Activated CD4-positive, CD25-positive, alpha-beta regulatory T cell treated with anti-CD3 and anti-CD28 coated beads, Interleukin-2, amount 50 U/mL, for 16 hours (primary cell): ENCODE results near the gene TDRD6.
"Not testable (repeated sequence)": the region's sequence is repeated elsewhere in the genome, so short reads cannot be mapped to it uniquely, and the experiment has no call there.

Experiments used
- DNase-seq: peaks from one replicate; pipeline ENCODE4 v3.0.0-alpha.2; 2020; ENCODE audit warnings: low read depth, low spot score

The TDRD6 gene

DNA sequence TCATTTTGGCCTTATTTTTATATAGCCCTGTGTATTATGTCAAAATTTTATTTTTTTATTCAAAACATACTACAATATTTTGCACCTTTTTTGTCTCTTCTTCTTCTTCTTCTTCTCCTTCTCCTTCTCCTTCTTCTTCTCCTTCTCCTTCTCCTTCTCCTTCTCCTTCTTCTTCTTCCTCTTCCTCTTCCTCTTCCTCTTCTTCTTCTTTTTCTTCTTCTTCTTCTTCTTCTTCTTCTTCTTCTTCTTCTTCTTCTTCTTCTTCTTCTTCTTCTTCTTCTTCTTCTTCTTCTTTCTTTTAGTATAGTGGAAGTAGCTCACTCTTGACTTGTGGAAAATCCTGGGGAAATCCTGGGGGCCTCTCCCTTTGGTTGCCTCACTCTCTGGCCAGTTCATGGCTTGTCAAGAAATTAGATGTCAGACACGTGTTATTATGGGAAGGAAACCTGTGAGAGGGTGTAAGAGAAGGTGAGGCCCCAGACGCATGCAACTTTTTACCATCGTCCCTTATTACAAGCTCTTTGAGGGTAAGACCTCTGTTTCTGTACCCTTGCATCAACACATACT, 56.6 kb downstream of the TDRD6 start:
- not testable (repeated sequence) for DNase-seq

DNA sequence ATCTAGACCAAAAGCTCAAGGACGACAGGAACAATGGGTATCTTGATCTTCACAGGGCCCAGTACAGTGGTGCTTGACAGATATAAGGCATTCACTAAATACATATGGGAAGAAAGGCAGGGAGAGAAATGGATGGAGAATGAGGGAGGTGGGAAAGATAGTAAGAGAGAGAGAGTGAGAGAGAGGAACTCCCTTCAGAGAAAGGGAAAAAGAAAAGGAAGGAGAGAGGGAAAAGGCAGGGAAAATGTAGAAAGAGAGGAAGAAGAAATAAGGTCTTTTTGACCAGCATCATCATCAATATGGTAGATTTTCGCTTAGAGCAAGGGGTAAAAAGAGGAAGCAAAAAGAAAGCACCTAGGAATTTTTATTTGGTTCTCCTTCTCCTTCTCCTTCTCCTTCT, 58.3 kb downstream of the TDRD6 start:
- DNase-seq = no peak

DNA sequence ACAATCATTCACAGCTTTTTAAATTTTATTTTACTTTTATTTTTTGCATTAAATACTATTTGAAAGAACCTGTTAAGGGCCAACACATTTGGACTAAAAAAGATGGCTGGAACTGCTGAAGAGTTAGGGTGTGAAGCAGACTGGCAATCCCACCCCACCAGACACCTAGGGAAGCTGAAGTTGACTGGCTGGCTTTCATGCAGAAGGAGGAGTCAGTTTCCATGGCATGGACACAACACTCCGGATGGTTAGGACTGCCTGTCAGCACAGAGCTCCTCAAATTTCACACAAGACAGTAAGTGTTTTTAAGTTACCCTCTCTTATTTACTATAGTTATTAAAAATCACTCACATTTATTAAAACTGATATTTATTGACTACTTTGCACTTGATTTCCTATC, 59.0 kb downstream of the TDRD6 start, which contains the start of gene ANKRD66:
ANKRD66 (plus strand) TSS at position 238 of the 400 bp plus-strand sequence. CDS start 5,016 bp downstream, outside the sequence.
- DNase-seq = no peak

DNA sequence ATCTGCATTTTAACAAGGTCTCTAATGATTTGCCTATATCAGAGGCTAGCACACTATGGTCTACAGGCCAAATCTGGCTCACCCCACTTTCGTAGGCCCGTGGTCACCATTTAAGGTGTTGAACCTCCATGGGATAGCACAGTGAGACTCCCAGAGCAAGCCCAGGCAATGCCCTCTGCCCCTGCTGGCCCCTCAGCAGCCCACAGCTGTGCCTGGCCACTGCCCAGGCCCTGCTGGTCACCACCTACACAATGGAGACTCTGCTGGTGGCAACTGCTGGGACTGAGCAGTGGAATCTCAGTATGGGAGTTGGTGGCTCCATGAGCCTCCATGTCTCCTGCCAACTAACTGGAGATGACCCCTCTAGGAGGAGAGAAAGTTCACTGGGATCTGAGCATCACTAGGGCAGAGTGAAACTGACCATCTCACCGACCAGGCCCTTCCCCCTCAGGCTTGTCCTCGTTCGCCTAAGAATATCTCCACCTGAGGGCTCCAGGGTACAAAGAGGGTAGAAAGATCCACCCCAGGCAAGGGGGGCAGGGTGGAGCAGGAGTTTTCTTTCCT, 61.3 kb downstream of the TDRD6 start:
- no peak for DNase-seq

DNA sequence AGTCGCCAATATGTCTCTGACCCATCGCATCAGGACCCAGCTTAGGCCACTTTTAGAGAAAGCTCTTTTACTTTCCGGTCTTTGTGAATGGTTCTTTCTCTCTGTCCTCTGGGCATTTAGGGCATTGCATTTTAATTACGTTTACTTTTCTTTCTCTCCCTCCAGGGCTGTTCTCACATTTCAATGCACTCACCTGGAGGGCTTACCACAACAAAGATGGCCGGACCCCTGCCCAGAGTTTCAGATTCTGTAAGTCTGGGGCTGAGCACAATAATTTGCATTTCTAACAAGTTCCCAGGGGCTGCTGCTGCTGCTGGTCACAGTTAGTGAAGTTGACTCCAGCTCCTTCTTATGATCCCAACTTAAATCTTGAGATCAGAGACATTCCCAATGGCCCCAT, 62.0 kb downstream of the TDRD6 start:
- DNase-seq = no peak

DNA sequence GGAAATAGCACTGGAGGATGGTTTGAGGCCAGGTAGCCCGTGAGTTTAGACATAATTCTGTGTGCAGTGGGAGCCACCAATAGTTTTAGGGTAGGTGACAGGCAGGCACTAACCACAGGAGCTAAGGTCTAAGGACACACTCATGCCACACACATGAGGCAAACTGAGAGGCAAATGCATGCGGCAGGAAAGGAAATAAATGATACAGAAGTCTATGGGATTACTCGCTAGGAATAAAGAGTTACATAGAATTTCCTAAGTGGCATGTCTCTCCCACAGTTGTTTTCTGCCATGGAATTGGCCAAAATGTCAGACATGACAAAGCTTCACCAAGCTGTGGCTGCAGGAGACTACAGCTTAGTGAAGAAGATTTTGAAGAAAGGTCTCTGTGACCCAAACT, 64.0 kb downstream of the TDRD6 start:
- DNase-seq = no peak
